ENCODE results near the gene CCNA1. TPM values are rescaled to one million over a fixed set of nuclear protein-coding genes. Genes with fewer than 3 reads are reported as not detected.

The CCNA1 gene
- total RNA-seq, 4 donors from 2014 or later, result not detected

- DNase-seq (ENCODE audit: low spot score in 2 of 2), result no peak
- intact Hi-C loops (cut with DNase I; ENCODE audit: low total_unique reads), result no loop called here
These were observed 24.3 kb downstream of the CCNA1 start for GRCh38 chr13:36456577-36456976.

GRCh38 chr13:36461506-36461905 lies 29.2 kb downstream of the CCNA1 start:
- intact Hi-C loops (cut with DNase I; ENCODE audit: low total_unique reads), result no loop called here
- no peak overlapping the region for H3K4me3 ChIP-seq (ENCODE audit: low read depth, poor library complexity, severe bottlenecking)
- TF ChIP-seq POLR2A (IDR thresholded peaks at IDR 0.05), result no peak
- no peak for TF ChIP-seq CTCF (IDR thresholded peaks at IDR 0.05)
- DNase-seq (ENCODE audit: low spot score in 2 of 2), result no peak

More at GRCh38 chr13:36456577-36456976, 24.3 kb downstream of the CCNA1 start:
- no peak for TF ChIP-seq POLR2A (IDR thresholded peaks at IDR 0.05)
- no peak for TF ChIP-seq CTCF (IDR thresholded peaks at IDR 0.05)
- WGBS, 2 donors, result 26 to 28% methylated on average over 2 of the region's 2 CpGs
- no peak overlapping the region for H3K4me3 ChIP-seq (ENCODE audit: low read depth, poor library complexity, severe bottlenecking)

GRCh38 chr13:36475468-36475867 lies 43.2 kb downstream of the CCNA1 start:
- DNase-seq (ENCODE audit: low spot score in 2 of 2), result no peak
- TF ChIP-seq POLR2A (IDR thresholded peaks at IDR 0.05) (no peak), CTCF (IDR thresholded peaks at IDR 0.05) (no peak)
- no peak overlapping the region for H3K4me3 ChIP-seq (ENCODE audit: low read depth, poor library complexity, severe bottlenecking)
- 84 to 90% methylated on average over 2 of the region's 2 CpGs for WGBS, 2 donors
- intact Hi-C loops (cut with DNase I; ENCODE audit: low total_unique reads), result no loop called here

GRCh38 chr13:36476661-36477060 lies 44.4 kb downstream of the CCNA1 start:
- intact Hi-C loops (cut with DNase I; ENCODE audit: low total_unique reads), result no loop called here
- TF ChIP-seq CTCF (IDR thresholded peaks at IDR 0.05), result no peak
- no peak for TF ChIP-seq POLR2A (IDR thresholded peaks at IDR 0.05)
- DNase-seq (ENCODE audit: low spot score in 2 of 2), result no peak
- H3K4me3 ChIP-seq (ENCODE audit: low read depth, poor library complexity, severe bottlenecking), result no peak overlapping the region
- WGBS, 2 donors, result 64% methylated on average over 2 of the region's 2 CpGs

- WGBS, 2 donors, result 70 to 71% methylated on average over 2 of the region's 2 CpGs
- no peak overlapping the region for H3K4me3 ChIP-seq (ENCODE audit: low read depth, poor library complexity, severe bottlenecking)
- no peak for DNase-seq (ENCODE audit: low spot score in 2 of 2)
- intact Hi-C loops (cut with DNase I; ENCODE audit: low total_unique reads), result no loop called here
- TF ChIP-seq CTCF (IDR thresholded peaks at IDR 0.05), result no peak
- no peak for TF ChIP-seq POLR2A (IDR thresholded peaks at IDR 0.05)
These were observed 48.6 kb downstream of the CCNA1 start for GRCh38 chr13:36480726-36481427.

GRCh38 chr13:36490055-36490454 lies 57.8 kb downstream of the CCNA1 start:
- TF ChIP-seq CTCF (IDR thresholded peaks at IDR 0.05) (no peak), POLR2A (IDR thresholded peaks at IDR 0.05) (no peak)
- no peak for DNase-seq (ENCODE audit: low spot score in 2 of 2)
- intact Hi-C loops (cut with DNase I; ENCODE audit: low total_unique reads), result no loop called here
- no peak overlapping the region for H3K4me3 ChIP-seq (ENCODE audit: low read depth, poor library complexity, severe bottlenecking)

All from lower leg skin (tissue), 4 donors.